Vagina (tissue), 2 donors: Measurements from ENCODE around the gene CLDND2.

ENCODE experiments used
- POLR2A ChIP-seq, 2 donors: fragments of 450-650 bp; IDR thresholded peaks; one replicate each; pipeline ENCODE4 v1.6.1; 2017; ENCODE audit warnings: antibody characterized with exemption in 2 of 2, mild to moderate bottlenecking in 2 of 2, moderate library complexity in 2 of 2
- TF ChIP-seq, protein P1 (sequence below), 3 experiments: fragments of 450-650 bp in 2 of 3; fragments of 200-600 bp in 1 of 3; sonication (generic) in 1 of 3; IDR thresholded peaks; one replicate each; pipeline ENCODE4 v1.5.1; 2017 to 2019; ENCODE audit warnings: antibody characterized with exemption in 3 of 3, mild to moderate bottlenecking in 2 of 3, moderate library complexity in 2 of 3

DNA sequence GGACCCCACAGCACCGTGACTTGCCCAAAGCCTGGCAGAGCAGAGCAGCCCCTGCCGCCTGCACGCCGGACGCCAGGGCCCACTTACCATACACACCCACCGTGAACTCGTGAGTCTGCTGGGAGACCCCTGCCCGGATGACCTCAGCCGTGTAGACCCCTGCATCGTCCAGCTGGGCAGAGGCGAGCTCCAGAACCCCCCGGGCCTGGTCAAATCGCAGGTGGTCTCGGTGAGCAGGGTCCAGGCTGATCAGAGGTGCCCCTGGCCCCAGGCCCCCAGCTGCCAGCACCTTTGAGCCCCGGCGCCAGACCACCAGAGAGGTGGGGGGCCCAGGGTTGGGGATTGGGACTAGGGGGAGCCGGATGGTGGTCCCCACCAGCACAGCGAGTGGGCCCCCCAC lies 27.7 kb downstream of the CLDND2 start:
- TF ChIP-seq, protein P1, sequence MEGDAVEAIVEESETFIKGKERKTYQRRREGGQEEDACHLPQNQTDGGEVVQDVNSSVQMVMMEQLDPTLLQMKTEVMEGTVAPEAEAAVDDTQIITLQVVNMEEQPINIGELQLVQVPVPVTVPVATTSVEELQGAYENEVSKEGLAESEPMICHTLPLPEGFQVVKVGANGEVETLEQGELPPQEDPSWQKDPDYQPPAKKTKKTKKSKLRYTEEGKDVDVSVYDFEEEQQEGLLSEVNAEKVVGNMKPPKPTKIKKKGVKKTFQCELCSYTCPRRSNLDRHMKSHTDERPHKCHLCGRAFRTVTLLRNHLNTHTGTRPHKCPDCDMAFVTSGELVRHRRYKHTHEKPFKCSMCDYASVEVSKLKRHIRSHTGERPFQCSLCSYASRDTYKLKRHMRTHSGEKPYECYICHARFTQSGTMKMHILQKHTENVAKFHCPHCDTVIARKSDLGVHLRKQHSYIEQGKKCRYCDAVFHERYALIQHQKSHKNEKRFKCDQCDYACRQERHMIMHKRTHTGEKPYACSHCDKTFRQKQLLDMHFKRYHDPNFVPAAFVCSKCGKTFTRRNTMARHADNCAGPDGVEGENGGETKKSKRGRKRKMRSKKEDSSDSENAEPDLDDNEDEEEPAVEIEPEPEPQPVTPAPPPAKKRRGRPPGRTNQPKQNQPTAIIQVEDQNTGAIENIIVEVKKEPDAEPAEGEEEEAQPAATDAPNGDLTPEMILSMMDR (IDR thresholded peaks at IDR 0.05) = no peak
- TF ChIP-seq POLR2A (IDR thresholded peaks at IDR 0.05) = no peak
